DMS79 treated with DMSO at 0.1 percent for 48 hours (cell line): ENCODE results near the gene TSPAN18.

Experiments
- DNase-seq: peaks from one replicate; lab custom pipeline; 2025; lab: John Stamatoyannopoulos, UW

Gene TSPAN18

GRCh38 chr11:44737245-44738085, 10.7 kb downstream of the TSPAN18 start:
- DNase-seq: no peak

GRCh38 chr11:44738791-44739190, 12.0 kb downstream of the TSPAN18 start:
- DNase-seq: no peak

DNA sequence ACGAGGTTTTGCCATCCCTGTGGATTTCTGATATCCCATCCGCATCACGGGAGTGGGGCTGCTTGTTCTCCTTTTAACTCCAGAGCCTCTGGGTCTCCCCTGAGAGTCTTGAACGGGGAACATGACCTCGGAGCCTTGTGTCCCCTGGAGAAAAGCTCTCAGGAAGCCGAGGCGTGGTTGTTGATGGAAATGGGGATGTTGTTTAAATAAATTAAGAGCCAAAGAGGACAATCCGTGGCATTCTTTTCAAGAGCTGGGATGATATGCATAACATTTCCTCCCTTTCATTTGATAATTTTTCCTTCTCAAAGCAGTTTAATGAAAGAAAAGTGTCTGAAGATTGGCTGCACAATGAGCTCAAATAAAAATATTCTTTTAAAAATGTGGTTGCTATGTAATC, 14.2 kb downstream of the TSPAN18 start:
- DNase-seq: no peak

DNA sequence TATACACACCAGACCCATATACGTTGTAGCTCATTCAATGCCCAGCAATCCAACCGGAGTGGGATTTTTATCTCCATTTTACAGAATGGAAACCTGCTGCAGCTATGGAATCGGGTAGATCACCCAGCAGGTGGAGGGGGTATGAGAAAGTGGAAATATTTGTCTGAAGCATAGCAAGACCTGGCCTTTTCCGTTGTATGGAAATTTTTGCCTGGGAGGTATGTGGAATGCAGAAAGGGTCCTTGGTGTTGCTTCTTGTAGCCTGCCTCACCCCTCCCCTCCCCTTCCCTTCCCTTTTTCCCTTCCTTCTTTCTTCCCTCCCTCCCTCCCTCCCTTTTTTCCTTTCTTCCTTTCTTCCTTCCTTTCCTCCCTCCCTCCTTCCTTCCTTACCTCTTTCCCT, 15.2 kb downstream of the TSPAN18 start:
- no peak for DNase-seq

- no peak for DNase-seq
Observed at GRCh38 chr11:44742508-44743246, 15.9 kb downstream of the TSPAN18 start.

GRCh38 chr11:44743326-44743725, 16.6 kb downstream of the TSPAN18 start:
- no peak for DNase-seq

GRCh38 chr11:44743959-44744557, 17.3 kb downstream of the TSPAN18 start:
- no peak for DNase-seq

- no peak for DNase-seq
Observed at GRCh38 chr11:44746894-44747293, 20.1 kb downstream of the TSPAN18 start.

- DNase-seq: no peak
Observed at GRCh38 chr11:44747316-44747715, 20.6 kb downstream of the TSPAN18 start.

GRCh38 chr11:44747836-44748235, 21.1 kb downstream of the TSPAN18 start:
- DNase-seq: no peak

GRCh38 chr11:44748606-44749005, 21.8 kb downstream of the TSPAN18 start:
- no peak for DNase-seq

DNA sequence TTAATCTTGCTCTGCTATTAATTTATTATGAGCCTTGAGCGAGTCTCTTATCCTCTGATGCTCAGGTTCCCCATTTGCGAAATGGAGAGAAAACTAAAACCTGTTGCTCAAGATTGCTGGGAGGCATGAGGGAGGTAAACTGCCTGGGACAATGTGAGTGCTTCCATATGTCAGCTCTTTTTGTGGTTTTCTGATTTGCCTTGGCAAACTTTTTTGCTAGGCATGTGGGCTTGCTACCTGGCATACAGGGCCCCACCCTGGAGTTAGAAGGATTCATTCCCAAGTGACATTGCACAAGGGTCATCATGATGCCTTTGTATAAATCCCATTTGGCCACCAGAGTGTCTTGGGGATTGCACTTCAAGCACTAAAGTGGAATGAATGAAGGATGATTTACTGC, 22.4 kb downstream of the TSPAN18 start:
- DNase-seq: no peak

DNA sequence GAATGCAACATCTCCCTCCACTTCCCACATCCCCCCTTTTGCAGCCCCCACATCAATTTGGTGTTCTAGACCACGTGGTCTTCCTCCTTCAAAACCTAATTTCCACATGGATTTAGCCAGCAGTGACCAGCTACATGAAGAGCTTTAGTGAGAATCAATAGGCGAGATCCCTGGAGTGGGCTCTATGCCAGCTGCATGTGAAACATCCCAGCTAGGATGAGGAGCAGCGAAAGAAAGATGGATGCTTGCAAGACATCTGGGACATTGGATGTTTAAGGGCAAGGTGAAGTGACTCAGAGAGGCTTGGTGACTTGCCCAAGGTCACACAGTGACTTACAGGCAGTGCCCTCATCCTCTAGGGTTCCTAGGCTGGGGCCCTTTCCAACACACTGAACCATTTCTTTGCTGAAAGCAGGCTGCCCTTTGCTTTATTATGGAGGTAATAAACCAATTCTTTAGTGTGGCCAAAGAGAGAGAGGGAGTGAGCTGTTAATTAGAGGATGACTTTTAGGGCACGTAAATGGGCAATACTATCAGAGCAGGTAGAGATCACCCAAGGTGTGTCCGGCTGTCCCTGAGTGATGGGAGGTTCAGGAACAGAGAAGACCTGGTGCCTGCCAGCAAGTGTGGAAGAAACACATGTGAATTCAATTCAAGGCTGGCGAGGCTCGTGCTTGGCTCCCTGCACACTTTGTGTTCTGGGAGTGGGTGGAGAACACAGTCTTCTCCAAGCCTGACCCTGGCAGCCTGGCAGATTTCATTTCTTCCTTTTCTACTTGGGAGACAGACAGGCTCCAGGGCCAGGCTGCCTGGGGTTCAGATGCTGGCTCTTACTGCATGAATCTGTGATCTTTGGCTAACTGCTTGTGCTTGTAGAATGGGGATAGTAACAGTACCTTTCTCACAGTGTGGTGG, 24.0 kb downstream of the TSPAN18 start:
- DNase-seq: no peak

DNA sequence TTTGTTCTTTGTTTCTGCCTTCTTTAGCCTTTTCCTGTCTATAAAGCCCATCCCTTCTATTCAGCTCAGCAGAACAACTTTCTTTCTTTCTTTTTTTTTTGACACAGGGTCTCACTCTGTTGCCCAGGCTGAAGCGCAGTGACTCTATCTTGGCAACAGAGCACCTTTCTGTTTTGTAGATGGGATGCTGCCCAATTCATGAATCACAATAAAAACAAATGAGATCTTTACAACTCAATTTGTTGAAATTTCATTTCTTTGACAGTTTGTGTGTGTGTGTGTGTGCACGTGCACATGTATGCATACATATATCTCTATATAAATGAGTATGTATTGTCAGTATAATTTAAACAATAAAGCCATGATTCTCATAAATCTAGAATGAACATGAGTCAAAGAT, 25.5 kb downstream of the TSPAN18 start:
- DNase-seq: no peak

GRCh38 chr11:44752713-44753112, 26.0 kb downstream of the TSPAN18 start:
- no peak for DNase-seq

- DNase-seq: no peak
Observed at GRCh38 chr11:44753961-44754645, 27.3 kb downstream of the TSPAN18 start.

DNA sequence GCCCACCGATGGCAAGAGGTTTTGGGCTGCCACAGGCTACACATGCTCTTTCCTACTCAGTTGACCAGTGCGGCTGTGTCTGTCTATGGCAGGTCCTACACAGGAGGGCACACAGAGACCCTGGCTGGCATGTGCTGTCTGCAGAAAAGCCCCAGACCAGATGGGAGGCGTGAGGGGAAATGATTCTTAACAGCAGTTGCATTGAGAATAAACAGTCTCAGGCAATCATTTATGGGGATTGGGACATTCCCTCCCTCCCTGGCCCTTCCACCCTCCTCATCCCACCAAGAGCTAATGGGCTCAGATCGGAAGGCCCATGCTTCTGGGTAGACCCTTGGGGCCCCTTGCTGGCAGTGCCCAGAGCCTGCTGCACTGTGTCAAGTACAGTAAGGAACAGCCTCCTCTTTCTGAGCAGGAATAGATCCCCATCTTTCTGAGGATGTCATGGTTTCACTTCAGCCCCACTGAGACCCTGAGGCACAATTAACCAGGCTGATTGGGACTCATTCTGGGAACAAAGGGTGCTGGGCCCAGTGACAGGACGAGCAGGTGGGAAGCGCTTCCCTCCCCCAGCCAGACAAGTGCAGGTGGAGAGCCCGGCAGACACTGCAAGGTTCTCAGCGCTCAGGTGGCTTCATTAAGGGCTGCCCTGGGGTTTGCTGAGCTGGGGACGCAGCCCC, 28.3 kb downstream of the TSPAN18 start:
- peak; percentile 44 for DNase-seq

DNA sequence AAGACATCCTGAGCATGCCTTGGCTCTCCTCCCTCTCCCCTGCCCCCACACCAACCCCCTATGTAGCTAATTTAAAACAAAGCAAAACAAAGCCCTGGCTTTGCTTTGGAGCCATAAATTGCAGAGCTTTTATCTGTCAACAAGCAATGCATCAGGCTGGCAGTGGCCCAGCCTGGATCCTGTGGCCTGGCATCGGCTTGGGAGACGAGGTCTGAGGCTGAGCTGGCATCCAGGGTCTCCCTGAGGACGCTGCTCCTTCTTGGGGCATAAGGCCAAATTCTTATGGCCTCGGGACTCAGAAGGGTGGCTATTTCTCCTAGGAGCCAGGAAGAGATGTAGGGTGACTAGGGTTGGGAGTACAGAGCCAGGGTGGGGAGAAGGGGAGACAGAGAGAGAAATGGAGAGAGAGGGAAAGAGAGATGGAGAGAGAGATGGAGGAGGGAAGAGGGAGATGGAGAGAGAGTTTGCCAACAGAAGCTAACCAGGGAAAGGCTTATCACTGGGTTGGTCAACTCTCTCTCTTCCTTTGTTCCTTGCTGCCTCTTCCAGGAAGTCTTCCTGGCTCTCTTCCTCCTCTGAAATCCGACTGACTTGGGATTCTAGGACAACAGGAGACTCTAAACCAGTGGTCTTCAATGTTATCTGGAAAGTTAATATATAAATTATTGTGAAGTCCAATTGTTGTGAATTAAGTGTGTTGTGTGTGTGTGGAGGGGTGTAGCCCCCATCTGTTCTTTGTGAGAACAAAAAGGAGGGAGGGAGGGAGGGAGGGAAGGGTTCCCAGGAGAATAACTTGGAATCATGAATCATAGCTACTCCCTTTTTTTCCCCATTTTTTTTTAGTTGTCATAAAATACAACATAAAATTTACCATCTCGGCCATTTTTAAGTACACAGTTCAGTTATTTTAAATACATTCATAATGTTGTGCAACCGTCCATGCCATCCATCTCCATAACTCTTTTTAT, 29.1 kb downstream of the TSPAN18 start:
- DNase-seq: peak; percentile 44

GRCh38 chr11:44758983-44759382, 32.2 kb downstream of the TSPAN18 start:
- no peak for DNase-seq
